GM03348 (cell line): ENCODE data around the gene ZRANB2.
A peak's percentile ranks its signal among the peaks of the same experiment; 100 is the strongest.

Source experiments
- DNase-seq: peaks from one replicate; pipeline ENCODE4 v3.0.0; 2012; ENCODE audit warnings: low spot score

ZRANB2 gene, protein sequence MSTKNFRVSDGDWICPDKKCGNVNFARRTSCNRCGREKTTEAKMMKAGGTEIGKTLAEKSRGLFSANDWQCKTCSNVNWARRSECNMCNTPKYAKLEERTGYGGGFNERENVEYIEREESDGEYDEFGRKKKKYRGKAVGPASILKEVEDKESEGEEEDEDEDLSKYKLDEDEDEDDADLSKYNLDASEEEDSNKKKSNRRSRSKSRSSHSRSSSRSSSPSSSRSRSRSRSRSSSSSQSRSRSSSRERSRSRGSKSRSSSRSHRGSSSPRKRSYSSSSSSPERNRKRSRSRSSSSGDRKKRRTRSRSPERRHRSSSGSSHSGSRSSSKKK

DNA sequence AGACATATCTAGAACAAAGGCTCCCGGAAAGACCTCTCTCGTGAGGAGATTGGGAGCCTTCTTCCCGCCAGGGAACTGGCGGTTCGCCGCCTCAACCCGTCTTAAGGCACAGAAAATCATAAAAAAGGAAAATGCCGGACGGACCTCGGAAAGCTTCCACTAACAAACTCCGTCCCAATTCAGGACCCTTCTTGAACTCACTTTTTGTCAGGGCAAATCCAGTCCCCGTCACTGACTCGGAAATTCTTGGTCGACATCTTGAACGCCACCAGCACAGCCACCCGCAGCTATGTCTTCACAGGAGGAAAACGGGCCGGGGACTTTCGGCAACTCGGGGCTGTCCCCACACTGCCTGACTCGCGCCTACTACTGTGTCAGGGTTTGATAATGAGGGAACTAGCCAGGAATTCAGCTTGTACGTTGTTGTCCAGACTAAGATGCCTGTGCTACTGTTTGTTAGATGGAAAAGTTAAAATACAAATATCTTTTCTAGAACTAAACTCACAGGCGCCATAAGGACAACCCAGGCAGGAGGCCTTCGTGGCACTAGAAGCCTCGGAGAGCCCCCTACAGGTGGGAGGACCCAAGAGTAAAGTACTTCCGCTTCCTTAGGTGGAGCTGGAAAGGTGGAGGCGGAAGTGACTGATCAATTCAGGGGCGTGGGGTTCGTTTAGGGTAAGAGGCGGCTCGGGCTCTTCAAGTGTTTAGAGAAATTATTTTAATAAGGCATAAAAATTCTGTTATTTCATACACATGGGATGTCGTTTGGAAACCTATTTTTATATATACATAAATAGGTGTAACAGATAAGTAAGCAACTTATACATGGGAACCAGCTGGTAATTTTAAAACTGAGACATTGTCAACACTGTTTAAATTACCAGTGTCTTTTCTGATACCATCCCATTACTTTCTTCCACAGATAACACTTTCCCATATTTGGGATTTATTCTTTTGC lies at the start of gene ZRANB2:
TSS of gene ZRANB2 (minus strand) at position 297 of the 958 bp plus-strand sequence. CDS start at position 257, 40 bp downstream.
- peak; percentile 94 for DNase-seq

DNA sequence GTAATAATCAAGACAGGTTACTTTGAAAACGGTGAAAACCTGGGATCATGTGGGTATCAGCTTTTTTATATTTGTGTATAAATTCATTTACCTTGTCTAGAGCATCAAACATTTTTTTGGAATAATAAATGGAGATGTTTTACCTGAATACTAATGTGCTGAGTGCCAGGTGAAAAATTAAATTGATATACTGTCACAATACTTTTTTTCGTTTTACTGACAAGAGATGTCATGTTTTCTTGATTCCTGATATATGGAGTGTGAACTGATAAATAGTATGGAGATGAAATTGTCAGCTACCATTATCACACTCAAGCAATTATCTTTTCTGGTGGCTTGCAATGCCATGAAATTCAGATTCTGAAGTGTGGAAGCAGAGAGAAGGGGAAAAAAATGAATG lies 47.2 kb upstream of the ZRANB2 start:
- DNase-seq = no peak

DNA sequence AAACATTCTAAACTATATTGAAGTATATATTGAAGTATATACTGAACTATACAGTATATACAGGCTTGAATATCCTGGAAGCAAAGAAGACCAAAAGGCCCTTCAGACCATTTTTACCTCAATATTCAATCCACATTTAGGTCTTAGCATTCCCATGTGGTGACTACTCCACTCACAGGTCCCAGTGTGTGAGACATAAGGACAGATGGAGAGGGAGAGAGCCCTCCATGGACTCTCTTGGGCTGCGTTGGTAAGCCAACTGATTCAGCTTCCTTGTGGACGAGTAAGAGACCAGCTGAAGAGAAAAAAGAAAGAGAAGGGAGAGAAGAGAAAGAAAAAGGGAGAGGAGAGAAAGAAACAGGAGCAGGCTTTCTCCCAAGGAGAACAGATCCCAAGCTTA lies 37.3 kb upstream of the ZRANB2 start:
- no peak for DNase-seq

DNA sequence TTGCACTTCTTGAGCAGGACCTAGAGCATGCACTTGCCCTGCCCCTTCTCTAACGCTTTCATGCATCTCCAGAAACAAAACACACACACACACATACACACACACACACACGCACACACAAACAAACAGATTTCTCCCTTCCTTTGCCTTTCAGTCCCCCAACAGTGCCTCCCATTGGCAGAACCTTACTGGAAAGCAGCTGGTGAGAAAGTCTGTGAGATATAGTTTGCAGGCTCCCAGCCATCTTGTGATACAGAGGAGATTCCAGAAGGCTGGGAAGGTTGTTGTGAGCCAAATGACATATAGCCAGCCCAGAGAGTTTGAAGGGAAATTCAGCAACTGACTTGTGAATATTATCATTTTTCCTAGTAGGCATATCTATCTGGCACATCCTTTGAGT lies 35.9 kb upstream of the ZRANB2 start:
- no peak for DNase-seq

DNA sequence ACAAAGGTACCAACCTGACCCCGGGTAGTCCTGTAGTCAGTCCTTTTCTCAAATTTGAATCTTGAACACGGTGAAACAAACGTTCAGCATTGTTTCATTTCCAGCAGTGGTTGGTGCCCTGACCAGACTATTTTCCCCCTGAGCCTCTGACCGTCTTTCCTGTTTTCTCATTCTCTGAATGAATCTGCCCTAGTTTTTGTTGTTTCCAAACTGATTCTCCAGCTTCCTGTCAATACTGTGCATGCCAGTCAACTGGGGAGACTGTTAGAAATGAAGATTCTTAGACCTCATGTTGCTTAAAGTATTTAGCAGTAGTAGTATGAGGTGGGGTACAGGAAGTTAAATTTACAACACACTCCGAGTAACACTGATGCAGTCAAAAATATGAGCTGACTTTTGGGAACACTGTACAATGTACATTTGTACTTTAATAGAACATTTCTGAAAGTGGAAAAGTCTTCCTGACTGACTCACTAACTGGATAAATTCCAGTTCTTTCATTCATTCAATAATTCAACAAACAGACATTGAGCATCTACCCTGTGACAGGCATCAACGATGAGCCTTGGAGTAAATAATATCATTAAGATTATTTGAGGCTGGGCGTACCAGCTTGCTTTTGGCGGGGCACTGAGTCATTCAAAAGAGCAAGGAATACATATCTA lies 26.0 kb upstream of the ZRANB2 start:
- no peak for DNase-seq

DNA sequence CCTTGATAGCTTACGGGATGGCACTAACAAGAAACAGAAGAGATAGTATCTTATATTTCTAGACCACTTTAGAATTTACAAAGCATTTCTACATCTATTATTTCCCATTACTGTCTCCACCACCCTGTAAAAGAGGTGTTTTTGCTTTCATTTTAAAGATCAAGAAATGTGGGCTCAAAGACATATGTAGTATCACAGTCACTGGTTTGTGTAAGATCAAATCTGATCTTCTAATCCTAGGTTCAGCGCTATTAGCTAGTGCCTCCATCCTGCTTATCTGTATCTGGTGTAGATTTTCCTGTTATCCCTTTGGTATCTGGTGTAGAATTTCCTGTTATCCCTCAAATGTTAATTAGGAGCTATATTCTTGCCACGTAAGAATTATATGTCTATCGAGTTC lies 23.6 kb upstream of the ZRANB2 start:
- no peak for DNase-seq

DNA sequence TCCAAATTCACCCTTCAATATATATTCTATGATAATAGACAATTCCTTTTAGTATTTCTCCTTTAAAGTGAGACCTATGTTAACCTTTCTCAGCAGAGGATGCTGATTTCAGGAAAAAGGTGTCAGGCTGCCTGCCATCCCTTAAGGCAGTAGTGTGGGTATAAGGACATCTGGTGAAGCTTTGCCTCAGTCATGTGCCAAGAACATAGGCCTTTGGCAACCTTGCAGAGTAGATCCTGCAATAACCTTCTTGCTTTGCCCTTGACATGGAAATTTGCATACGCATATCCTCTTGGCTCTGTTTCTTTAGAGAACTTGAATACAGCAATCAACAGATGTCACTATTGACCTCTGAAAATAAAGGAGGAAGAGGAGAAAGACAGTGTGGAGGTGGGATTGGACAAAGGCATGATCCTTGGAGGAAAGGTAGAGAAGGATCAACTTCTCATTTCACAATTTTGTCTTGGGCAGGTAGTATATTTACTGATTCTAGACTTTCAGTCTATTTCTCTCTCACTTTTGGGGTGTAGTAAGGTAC lies 21.1 kb upstream of the ZRANB2 start:
- no peak for DNase-seq

DNA sequence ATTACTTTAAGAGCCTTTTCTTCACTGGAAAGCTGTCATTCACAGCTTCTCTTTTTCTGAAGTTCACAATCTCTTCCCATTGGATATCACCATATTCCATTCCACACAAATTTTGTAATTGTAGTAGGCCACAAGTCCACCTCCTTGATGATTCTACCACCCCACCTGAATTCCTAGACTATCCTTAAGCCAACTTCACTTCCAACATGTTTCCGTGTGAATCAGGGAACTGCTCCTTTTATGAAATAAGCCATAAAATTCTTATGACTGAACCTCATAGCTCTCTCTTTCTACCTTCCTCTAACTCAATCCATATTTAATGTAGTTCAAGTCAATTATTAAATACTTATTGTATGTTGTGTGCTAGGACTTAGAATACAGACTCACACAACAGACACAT lies 16.6 kb upstream of the ZRANB2 start:
- DNase-seq = no peak

DNA sequence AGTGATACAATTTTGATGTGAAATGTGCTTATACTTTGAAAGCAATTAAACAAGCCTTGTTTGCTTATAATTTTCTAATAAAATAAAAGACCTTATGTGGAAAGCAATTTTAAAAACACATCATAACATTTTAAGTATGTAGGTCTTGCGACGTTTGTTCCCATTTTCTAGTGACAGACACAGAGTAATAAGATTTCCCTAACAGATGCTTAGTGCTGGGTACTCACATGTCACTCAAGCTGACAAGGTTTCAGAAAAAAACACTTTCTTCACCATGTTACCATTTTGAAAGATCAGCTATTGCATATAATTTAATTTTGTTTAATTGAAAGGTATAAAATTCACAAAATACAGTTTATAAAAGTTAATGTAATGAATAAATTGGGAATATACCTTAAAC lies 14.1 kb upstream of the ZRANB2 start:
- no peak for DNase-seq

DNA sequence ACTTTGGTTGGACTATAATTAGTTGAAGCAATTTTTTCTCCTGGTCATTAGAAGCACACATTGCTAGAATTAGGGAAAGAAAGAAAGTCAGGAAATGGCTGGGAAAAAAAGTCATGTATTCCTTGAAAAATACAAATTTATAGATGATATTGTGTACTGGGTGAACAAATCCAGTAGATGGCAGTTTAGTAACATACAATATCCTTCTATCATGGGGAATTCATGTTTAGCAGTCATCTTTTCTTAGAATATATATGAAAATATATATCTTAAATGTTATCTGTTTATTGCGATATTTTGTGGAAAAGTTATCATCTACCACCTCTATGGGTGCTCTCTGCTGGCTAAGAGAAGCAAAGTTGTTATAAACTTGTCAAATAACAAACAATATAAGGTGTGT lies 13.1 kb upstream of the ZRANB2 start:
- DNase-seq = peak; percentile 31

DNA sequence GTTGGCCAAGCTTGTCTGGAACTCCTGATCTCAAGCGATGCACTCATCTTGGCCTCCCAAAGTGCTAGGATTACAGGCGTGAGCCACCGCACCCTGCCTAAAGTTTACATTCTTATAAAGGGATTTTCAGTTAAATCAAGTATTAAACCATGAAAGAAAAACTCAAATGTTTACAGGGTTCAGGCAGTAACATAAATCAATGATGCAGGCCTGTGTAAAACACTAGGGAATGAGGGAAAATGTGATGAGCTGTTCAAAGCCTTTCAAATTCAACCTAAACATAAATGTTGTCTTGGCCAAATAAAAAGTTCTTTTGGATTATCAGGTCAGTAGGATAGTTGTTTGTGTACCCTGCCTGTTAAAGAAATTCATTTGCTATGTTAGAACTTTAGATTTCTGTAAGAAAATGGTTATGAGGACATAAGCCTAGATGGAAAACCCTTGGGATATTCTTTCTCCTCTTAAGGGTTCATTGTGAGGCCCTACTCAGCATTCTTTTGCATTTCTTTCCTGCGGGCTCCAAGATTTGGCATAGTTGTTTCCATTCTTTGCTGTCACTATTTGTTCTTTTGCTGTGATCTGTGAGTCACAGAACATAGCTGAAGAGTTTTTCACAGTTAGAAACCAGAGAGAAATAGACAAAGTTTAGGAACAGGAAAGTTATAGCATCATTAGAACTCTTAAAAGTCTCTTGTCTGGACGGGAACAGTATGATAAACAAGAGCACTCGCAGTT lies 8.9 kb upstream of the ZRANB2 start:
- DNase-seq = peak; percentile 55

DNA sequence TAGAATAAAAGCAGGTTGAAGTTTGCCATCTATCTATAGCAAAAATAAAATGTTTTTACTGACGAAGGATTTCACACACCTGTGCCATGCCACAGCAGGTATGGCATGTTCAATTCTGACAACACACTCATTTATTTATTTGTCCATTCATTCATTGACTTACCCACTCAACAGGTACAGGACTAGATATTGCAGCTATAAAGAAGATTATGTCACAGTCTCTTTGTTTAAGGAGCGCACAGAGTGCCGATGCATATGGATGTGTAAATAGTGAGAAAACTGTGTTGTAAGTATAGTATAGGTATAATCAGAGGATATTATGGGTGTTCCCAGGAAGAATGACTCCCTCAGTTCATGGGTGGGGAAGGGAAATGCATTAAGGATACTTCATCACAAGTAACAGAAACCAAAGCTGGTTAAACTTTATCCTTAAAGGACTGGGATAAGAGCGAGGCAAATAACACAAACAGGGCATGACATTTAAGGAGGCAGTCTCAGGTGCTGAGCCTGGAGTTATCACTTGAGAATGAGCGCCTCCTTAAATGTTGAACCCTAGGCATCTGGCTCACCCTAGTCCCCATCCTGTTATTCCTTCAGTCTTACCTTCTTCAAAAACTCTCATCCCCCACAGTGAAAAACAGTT lies 7.9 kb upstream of the ZRANB2 start:
- DNase-seq = no peak

DNA sequence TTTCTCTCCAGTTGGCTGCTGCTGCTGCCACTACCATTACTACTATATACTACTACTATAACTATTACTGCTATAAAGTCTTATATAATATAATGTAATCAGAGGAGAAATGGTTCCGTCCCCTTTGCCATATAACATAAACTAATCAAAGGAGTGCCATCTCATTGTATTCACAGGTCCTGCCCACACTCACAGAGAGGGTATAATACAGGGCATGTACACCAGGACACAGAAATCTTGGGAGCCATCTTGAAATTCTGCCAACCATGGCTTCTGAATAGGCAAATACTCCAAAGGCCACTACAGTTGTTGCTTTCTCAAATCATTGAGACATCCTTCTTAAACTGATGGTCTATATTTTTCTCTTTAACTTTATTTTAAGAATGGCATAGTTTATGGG lies 6.9 kb upstream of the ZRANB2 start:
- no peak for DNase-seq

DNA sequence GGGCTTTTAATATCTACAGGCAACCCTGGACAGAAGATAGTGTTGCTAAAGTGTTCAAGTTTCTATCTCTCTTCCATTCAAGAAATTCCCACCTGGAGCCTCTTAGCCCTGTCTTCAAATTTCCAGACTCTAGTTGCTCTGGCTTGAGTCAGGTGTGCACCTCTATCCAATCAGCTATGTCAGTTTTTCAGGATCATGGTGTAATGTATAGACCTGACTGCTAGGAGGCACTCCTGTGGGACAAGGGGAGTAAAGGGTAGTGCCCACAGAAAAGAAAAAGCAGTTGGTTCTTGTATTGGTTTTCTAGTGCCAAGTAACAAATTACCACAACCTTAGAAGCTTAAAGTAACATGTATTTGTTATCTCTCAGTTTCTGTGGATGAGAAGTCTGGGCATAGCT lies 6.2 kb upstream of the ZRANB2 start:
- no peak for DNase-seq

DNA sequence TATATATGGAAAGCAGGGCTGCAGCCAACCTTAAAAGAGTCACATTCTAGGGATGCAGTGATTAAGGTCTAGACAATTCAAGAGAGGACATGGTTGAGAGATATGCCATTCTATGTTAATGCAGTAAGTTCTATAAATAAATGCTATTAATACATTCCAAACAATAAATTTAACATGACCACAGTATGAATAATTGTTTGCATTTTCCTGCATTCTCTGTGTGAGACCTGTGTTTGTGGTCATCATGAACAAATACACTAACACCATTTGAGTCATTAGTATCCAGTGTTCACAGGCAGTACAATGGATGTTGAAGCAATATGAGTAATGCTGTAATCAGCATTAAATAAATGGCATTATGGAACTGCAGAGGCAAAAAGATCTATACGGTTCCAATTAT lies 5.5 kb upstream of the ZRANB2 start:
- DNase-seq = peak; percentile 14

DNA sequence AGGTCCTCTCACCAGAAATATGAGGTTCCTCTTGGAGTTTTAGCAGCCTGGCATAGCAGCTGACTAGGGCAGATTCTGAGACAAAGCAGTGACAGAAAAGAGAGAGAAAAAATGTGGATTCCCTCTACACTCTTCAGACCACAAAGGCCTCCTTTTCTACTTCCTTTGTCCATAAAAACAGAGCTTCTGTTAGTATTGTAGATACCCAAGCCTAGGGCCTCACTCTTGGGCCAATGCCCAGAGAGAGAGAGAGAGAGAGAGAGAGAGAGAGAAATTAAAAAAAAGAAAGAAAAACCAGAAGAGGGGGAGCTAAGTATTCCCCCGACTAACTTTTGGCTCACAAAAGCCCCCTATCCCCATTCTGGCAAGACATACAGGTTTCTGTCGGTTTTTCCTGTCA lies 2.4 kb upstream of the ZRANB2 start:
- DNase-seq = no peak

DNA sequence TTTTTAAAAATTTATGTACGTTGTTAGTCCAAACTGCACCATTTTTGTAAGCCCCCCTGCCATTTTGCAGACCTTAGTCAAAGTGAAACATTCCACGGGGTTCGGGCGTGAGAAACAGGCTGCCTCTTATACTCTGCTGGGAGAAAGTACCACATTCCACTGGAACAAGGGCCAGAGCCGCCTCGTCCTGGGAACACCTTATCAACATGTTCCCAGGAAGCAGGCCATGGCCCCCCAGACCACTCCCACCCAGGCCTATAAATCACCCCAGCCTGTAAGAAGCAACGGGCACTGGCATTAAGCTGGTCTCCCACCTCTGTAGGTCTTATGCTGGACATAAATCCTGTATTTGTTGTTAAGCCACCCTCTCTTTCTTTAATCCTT lies 854 bp upstream of the ZRANB2 start:
- DNase-seq = no peak

DNA sequence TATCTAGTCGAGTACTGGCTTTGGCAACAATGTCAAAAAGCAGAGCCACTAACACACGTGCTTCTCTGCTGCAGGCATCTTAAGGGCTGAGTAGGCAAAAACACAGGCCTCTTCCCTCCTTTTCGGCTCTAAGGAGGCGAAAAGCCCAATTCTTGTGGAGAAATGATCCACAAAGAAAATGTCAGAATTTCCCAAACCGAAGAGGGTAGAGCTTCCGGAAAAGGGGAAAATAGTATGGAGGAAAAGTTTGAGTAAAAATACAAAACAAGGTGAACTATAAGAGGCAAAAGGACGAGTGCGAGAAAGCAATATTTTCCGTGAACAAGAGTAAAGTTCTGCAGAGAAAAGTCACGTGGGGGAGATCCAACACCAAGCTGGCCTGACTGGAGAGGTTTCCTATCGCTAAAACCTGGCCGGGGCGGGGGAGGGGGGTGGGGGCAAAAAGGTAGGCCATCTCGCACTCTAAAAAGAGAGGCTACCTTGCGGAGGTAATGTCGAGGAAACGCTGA lies 551 bp downstream of the ZRANB2 start:
- DNase-seq = peak; percentile 27

DNA sequence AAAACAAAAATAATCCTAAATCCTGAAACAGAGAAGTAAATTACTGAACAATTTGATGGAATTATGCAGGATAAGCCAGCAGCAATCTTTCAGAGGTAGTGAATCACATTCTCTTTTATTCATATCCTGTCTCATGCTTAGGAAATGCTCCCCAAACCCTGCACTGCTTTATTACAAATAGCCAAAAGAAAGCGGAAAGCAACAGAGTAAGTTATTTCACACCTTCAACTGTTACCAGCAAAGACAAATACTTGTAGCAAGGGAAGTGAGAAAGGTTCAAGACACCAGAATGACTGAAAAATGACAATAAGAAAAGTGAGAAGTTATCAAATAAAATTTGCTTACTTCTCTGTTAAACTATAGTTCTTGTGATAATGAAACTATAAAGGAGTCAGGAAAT lies 6.2 kb downstream of the ZRANB2 start:
- DNase-seq = no peak

DNA sequence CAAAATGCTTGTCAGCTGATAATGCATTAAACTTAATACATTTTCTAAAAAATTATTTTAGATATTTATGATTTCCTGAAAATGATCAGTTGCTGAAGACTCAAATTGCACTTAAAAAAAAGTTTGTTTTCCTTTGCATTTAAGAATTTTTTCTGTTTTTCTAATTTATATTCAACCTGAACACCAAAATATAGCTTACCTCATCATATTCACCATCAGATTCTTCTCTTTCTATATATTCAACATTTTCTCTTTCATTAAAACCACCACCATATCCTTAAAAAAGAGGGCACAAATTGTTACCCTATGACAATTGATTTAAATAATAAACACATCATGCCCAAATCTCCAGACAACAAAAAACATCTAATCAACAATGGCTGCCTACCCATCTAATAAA lies 8.6 kb downstream of the ZRANB2 start:
- no peak for DNase-seq

DNA sequence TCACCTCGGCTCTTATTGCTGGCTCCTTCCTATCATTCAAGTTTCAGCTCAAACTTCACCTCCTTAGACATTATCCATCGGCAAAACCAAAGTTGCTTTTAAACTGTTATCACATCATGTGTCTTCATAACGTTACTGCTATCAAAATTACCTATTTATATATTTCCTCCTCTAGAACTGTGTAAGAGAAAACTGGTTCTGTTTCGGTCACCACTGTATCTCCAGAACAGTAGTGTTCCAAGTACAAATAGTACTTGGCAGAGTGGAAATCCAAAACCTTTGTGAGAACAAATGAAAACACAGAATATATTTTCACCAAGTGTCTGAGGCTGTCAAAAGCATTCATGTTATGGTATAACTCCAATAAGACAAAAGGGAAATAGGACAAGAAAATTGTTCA lies 9.1 kb downstream of the ZRANB2 start:
- no peak for DNase-seq
